SK-N-MC (cell line): ENCODE data around the gene RALGAPA2.

Source experiments
- EZH2 ChIP-seq: fragments of 200-600 bp; sonication (generic); IDR thresholded peaks from one replicate; pipeline ENCODE4 v1.6.1; 2017; ENCODE audit warnings: antibody characterized with exemption
- POLR2AphosphoS5 ChIP-seq: IDR thresholded peaks from 2 replicates; pipeline ENCODE4 v1.6.1; 2012; ENCODE audit warnings: mild to moderate bottlenecking, low read depth, low read length, borderline replicate concordance

DNA sequence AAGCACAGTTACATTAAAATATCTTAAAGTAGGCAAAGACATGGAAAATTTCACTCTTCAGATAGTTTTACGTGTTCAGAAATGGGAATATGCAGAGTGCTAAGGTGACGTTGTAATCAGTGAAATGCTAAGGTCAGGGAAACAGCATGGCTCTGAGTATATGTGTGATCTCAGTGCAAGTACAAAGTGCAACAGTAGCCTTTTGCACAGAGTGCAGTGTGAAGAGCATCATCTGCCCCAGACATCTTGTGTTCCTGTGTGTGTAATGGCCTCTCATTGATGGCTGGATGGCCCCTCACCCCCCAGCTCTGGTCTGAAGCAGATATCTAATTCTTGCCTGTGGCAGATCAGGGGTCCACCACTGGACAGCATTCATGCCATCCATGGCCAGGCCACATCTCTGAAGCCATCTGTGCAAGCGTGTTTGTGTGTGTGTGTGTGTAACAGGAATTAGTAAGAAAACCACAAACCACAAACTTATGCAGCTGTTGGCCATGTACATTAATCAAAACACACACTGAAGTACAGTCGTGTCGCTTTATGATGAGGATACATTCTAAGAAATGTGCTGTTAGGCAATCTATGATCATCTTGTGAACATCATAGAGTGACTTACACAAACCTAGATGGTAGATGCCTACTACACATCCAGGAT is 165.1 kb downstream of the RALGAPA2 start:
- no peak for TF ChIP-seq POLR2AphosphoS5
- no peak for TF ChIP-seq EZH2
